H54 (cell line): ENCODE results near the gene FRMPD4.

Experiments used
- DNase-seq: peaks from one replicate; pipeline ENCODE4 v3.0.0; 2011; ENCODE audit warnings: low spot score, mixed read lengths; ENCODE audit not compliant: insufficient read length
- FAIRE-seq: peaks from 3 replicates; lab custom pipeline; 2011; peaks lifted over from hg19 to GRCh38; lab: Jason Lieb, UNC
- POLR2A ChIP-seq: IDR thresholded peaks from 2 replicates; pipeline ENCODE4 v1.6.1; 2011; ENCODE audit warnings: low read depth, mild to moderate bottlenecking, low read length

Gene FRMPD4

GRCh38 chrX:12770440-12770839 is 632.2 kb downstream of the FRMPD4 start:
- no peak for DNase-seq
- no peak for TF ChIP-seq POLR2A
- no peak for FAIRE-seq

GRCh38 chrX:12771445-12772069 is 633.3 kb downstream of the FRMPD4 start:
- FAIRE-seq, result no peak
- no peak for TF ChIP-seq POLR2A

More at GRCh38 chrX:12771445-12772069, 633.3 kb downstream of the FRMPD4 start:
- no peak for DNase-seq
